Measurements from ENCODE around the gene C1QB.

The C1QB gene

GRCh38 chr1:22621761-22622160 is 31.3 kb upstream of the C1QB start:
- TF ChIP-seq, protein P1, sequence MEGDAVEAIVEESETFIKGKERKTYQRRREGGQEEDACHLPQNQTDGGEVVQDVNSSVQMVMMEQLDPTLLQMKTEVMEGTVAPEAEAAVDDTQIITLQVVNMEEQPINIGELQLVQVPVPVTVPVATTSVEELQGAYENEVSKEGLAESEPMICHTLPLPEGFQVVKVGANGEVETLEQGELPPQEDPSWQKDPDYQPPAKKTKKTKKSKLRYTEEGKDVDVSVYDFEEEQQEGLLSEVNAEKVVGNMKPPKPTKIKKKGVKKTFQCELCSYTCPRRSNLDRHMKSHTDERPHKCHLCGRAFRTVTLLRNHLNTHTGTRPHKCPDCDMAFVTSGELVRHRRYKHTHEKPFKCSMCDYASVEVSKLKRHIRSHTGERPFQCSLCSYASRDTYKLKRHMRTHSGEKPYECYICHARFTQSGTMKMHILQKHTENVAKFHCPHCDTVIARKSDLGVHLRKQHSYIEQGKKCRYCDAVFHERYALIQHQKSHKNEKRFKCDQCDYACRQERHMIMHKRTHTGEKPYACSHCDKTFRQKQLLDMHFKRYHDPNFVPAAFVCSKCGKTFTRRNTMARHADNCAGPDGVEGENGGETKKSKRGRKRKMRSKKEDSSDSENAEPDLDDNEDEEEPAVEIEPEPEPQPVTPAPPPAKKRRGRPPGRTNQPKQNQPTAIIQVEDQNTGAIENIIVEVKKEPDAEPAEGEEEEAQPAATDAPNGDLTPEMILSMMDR (IDR thresholded peaks at IDR 0.05; ENCODE audit: low read depth, low read length) = no peak

DNA sequence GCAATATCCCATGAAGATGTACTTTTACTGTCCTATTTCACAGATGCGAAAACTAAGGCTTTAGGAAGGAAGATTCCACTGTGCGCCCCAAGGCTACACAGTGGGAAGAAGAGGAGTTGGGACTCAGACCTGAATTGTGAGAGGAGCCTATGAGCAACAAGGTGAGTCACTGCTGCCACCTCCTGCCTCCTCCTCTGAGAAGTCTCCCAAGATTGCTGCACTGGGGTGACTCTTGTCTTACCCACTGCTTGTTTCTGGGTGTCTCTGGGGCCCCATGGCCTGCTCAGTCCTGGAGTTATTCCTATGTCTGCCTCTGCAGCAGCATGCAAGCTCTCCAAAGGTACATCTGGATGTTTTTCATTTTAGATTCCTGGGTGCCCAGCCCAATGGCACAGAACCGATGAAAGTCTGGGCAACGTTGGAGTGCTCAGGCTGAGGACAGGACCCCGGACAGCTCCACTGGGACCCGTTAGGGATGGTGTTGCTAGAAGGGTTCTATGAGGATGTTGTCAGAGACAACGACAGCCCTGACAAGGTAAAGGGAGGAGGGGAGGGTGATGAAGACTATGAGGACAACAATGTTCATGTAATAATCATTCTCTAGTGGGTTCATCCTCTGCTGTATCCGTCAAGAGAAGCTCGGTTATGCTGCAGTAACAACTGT is 27.6 kb upstream of the C1QB start:
- TF ChIP-seq, protein P1 (IDR thresholded peaks at IDR 0.05; ENCODE audit: low read depth, low read length) = no peak
- no peak overlapping the region for H3K4me3 ChIP-seq (ENCODE audit: low read depth, low read length)

More at GRCh38 chr1:22621761-22622160, 31.3 kb upstream of the C1QB start:
- no peak overlapping the region for H3K4me3 ChIP-seq (ENCODE audit: low read depth, low read length)

- TF ChIP-seq, protein P1 (IDR thresholded peaks at IDR 0.05; ENCODE audit: low read depth, low read length) = no peak
- no peak overlapping the region for H3K4me3 ChIP-seq (ENCODE audit: low read depth, low read length)
Measured at GRCh38 chr1:22626237-22627157, 26.5 kb upstream of the C1QB start.

- no peak overlapping the region for H3K4me3 ChIP-seq (ENCODE audit: low read depth, low read length)
- TF ChIP-seq, protein P1 (IDR thresholded peaks at IDR 0.05; ENCODE audit: low read depth, low read length) = no peak
Measured at GRCh38 chr1:22627331-22627730, 25.7 kb upstream of the C1QB start.

DNA sequence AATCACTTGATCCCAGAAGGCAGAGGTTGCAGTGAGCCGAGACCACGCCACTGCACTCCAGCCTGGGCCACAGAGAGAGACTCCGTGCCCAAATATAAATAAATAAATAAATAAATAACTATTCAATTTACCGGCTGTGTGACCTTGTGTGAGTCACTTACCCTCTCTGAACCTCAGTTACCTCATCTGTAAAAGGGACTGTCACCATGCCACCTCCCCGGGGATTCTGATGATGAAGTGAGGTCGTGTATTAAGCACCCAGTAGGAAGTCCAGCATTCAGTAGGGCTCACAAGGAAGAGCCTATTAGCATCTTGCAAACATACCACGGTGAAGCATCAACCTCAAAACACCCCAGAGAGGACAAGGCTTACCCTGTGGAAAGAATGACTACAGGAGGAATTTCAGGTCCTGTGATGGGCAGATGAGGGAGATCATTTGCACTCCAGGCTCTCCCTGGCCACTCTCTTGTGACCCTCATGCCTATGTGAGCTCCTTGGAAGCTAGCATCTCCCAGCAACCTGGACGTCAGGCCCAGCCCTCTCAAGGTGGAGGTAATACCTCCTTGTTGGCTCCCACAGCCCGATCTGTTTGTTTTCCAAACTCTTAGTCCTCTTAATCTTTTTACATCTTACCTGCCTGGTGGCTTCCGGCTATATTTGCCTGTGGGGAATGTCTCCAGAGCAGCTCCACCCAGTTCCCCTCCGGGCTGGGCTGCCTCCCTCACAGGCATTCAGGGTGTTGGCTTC is 24.2 kb upstream of the C1QB start:
- no peak overlapping the region for H3K4me3 ChIP-seq (ENCODE audit: low read depth, low read length)
- TF ChIP-seq, protein P1 (IDR thresholded peaks at IDR 0.05; ENCODE audit: low read depth, low read length) = no peak

- TF ChIP-seq, protein P1 (IDR thresholded peaks at IDR 0.05; ENCODE audit: low read depth, low read length) = no peak
- H3K4me3 ChIP-seq (ENCODE audit: low read depth, low read length) = no peak overlapping the region
Measured at GRCh38 chr1:22629886-22630285, 23.1 kb upstream of the C1QB start.
